T47D (cell line): ENCODE measurements around the gene SLC25A6.
A peak's percentile ranks its signal among the peaks of the same experiment; 100 is the strongest.
"Not testable (repeated sequence)": the region's sequence is repeated elsewhere in the genome, so short reads cannot be mapped to it uniquely, and the experiment has no call there.

Experiments used
- DNase-seq, 2 experiments: peaks; one replicate each; pipeline versions ENCODE4 v3.0.0 to v3.0.0-alpha.2; 2011 to 2012; ENCODE audit warnings: low read depth in 1 of 2, low spot score in 1 of 2
- JUND ChIP-seq: IDR thresholded peaks from 2 replicates; pipeline ENCODE4 v1.6.1; 2012; ENCODE audit warnings: low read depth
- in situ Hi-C: cut with HindIII; loops from 2 replicates; pipeline ENCODE4 v1.10.0; 2016; ENCODE audit warnings: low sequenced_read_pairs, low pct_unique_long_range_greater_than_20kb

Gene SLC25A6

GRCh38 chrX:1361910-1362309 lies 30.0 kb downstream of the SLC25A6 start:
- DNase-seq: no peak
- in situ Hi-C loops: no loop called here
- TF ChIP-seq JUND: no peak

DNA sequence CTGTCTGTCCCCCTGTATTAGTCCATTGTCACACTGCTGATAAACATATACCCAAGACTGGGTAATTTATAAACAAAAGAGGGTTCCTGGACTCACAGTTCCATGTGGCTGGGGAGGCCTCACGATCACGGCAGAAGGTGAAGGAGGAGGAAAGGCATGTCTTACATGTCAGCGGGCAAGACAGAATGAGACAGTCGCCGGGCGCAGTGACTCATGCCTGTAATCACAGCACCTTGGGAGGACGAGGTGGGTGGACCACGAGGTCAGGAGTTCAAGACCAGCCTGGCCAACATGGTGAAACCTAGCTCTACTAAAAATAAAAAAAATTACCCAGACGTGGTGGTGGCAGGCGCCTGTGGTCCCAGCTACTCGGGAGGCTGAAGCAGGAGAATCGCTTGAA lies 30.6 kb downstream of the SLC25A6 start:
- no peak for DNase-seq
- in situ Hi-C loops: no loop called here
- no peak for TF ChIP-seq JUND

DNA sequence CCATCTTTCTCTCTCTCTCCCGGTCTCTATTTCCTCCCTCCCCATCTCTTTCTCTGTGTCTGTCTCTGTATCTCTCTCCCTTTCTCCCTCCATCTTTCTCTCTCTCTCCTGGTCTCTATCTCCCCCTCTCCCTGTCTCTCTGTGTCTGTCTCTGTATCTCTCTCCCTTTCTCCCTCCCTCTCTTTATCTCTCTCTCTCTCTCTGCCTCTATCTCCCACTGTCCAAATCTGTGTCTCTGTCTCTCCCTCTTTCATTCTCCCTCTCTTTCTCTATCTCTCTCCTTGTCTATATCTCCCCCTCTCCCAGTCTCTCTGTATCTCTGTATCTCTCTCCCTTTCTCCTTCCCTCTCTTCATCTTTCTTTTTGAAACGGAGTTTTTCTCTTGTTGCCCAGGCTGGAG lies 31.7 kb downstream of the SLC25A6 start:
- no peak for TF ChIP-seq JUND
- in situ Hi-C loops: no loop called here
- no peak for DNase-seq

DNA sequence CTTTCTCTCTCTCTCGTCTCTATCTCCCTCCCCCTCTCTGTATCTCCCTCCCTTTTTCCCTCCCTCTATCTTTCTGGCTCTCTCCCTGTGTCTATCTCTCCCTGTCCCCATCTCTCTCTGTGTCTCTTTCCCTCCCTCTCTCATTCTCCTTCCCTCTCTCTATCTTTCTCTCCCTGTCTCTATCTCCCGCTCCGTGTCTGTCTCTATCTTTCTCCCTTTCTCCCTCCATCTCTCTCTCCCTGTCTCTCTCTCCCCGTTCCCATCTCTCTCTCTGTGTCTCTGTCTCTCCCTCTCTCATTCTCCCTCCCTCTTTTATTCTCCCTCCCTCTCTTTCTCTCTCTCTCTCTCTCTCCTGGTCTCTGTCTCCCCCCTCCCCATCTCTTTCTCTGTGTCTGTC lies 32.4 kb downstream of the SLC25A6 start:
- no peak for TF ChIP-seq JUND
- in situ Hi-C loops: no loop called here
- no peak for DNase-seq

GRCh38 chrX:1358793-1359476 lies 33.0 kb downstream of the SLC25A6 start:
- in situ Hi-C loops: no loop called here
- TF ChIP-seq JUND: no peak
- DNase-seq: no peak

DNA sequence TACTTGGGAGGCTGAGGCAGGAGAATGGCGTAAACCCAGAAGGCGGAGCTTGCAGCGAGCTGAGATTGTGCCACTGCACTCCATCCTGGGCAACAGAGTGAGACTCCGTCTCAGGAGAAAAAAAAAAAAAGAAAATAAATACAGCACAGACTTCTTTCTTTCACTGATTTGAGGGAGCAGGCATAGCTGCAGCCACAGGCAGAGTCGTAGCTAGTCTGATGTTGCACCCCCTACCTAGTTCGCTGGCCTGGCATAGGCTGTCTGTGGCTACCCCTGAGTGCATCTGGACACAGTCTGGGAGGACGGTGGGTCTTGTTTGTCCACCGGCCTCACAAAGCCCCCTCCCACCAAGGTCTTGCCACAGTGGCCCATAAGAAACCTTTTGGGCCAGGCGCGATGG lies 33.9 kb downstream of the SLC25A6 start:
- in situ Hi-C loops: no loop called here
- TF ChIP-seq JUND: no peak
- DNase-seq: no peak

GRCh38 chrX:1355131-1356046 lies 36.5 kb downstream of the SLC25A6 start:
- no peak for TF ChIP-seq JUND
- in situ Hi-C loops: no loop called here
- peak in 1 of 2 experiments; percentile 79 for DNase-seq

GRCh38 chrX:1354036-1355019 lies 37.6 kb downstream of the SLC25A6 start:
- no peak for TF ChIP-seq JUND
- in situ Hi-C loops: no loop called here
- DNase-seq: peak in 1 of 2 experiments; percentile 64

DNA sequence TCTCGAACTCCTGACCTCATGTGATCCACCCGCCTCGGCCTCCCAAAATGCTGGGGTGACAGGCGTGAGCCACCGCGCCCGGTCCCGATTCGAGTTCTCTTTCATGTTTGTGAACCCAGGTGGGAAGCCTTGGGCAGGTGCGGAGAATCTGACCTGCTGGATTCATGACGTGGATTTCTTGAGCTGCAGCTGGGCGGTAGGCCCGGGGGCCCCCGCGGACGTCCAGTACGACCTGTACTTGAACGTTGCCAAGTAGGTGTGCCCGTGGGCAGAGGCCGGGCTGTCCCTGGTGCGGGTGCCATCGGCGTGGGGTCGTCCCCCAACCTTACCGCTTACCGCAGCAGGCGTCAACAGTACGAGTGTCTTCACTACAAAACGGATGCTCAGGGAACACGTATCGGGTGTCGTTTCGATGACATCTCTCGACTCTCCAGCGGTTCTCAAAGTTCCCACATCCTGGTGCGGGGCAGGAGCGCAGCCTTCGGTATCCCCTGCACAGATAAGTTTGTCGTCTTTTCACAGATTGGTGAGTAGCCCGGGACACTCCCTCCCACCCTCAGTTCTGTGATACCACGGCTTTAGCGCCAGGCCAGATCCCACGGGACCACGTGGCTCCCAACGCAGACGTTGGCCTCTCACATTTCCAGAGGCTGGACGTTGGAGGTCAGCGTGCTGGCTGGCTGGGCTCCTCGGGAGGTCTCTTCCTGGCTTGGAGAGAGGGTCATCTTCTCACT lies 39.8 kb downstream of the SLC25A6 start:
- no peak for TF ChIP-seq JUND
- in situ Hi-C loops: no loop called here
- DNase-seq: no peak

GRCh38 chrX:1349606-1350005 lies 42.3 kb downstream of the SLC25A6 start:
- in situ Hi-C loops: not testable (repeated sequence)

GRCh38 chrX:1341545-1342184 lies 50.2 kb downstream of the SLC25A6 start:
- no peak for TF ChIP-seq JUND
- no peak for DNase-seq
- in situ Hi-C loops: no loop called here

More at GRCh38 chrX:1349606-1350005, 42.3 kb downstream of the SLC25A6 start:
- DNase-seq: not testable (repeated sequence)
